ENCODE results near the gene STMN1. TPM values are rescaled to one million over a fixed set of nuclear protein-coding genes. Genes with fewer than 3 reads are reported as not detected.

The STMN1 gene
- total and polyA plus RNA-seq, 2 of the 8 experiments (the other 6 are each of a cell fraction or from before 2014, with no cell fraction given), result 116 to 564 TPM

DNA sequence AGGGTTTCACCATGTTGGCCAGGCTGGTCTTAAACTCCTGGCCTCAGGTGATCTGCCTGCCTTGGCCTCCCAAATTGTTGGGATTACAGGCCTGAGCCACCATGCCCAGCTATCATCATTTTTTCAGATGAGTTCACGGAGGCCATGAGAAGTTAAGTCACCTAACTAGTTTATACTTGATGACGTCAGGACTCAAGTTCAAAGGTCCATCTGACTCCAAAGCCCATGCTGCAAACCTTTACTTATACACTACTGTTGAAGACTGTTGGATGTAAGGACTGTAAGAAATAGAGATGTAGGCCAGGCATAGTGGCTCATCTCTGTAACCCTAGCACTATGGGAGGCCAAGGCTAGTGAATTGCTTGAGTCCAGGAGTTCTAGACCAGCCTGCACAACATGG, 40.8 kb upstream of the STMN1 start (continued):
- TF ChIP-seq, protein P1, sequence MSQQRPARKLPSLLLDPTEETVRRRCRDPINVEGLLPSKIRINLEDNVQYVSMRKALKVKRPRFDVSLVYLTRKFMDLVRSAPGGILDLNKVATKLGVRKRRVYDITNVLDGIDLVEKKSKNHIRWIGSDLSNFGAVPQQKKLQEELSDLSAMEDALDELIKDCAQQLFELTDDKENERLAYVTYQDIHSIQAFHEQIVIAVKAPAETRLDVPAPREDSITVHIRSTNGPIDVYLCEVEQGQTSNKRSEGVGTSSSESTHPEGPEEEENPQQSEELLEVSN (IDR thresholded peaks at IDR 0.05), result no peak
- TF ChIP-seq POU5F1 (IDR thresholded peaks at IDR 0.05; ENCODE audit: low read depth, low read length), result no peak

All from H1 (cell line).